Cerebellar nuclear complex (tissue), 1 donor: Measurements from ENCODE around the gene SPDYE5.
"Not testable (repeated sequence)": the region's sequence is repeated elsewhere in the genome, so short reads cannot be mapped to it uniquely, and the experiment has no call there.

Experiments used
- DNase-seq, 2 experiments: peaks; one replicate each; lab custom pipeline; 2025; lab: John Stamatoyannopoulos, UW

The SPDYE5 gene

GRCh38 chr7:75492020-75492419 is at the start of gene SPDYE5:
Gene SPDYE5 (plus strand): TSS chr7:75492320. CDS start chr7:75494048, 1,728 bp downstream.
- not testable (repeated sequence) for DNase-seq

GRCh38 chr7:75442465-75443111 is 49.5 kb upstream of the SPDYE5 start:
- DNase-seq, result not testable (repeated sequence)

- not testable (repeated sequence) for DNase-seq
Observed at GRCh38 chr7:75449946-75450345, 42.2 kb upstream of the SPDYE5 start.

- not testable (repeated sequence) for DNase-seq
Observed at GRCh38 chr7:75452494-75452955, 39.6 kb upstream of the SPDYE5 start.

- DNase-seq, result not testable (repeated sequence)
Observed at GRCh38 chr7:75456403-75456802, 35.7 kb upstream of the SPDYE5 start.

GRCh38 chr7:75458034-75458433 is 34.1 kb upstream of the SPDYE5 start:
- DNase-seq, result not testable (repeated sequence)

- not testable (repeated sequence) for DNase-seq
Observed at GRCh38 chr7:75460541-75460940, 31.6 kb upstream of the SPDYE5 start.

GRCh38 chr7:75470166-75470565 is 22.0 kb upstream of the SPDYE5 start:
- DNase-seq, result not testable (repeated sequence)

GRCh38 chr7:75477457-75477856 is 14.7 kb upstream of the SPDYE5 start:
- not testable (repeated sequence) for DNase-seq

GRCh38 chr7:75480313-75480712 is 11.8 kb upstream of the SPDYE5 start:
- not testable (repeated sequence) for DNase-seq

- not testable (repeated sequence) for DNase-seq
Observed at GRCh38 chr7:75485355-75485978, 6.7 kb upstream of the SPDYE5 start.

GRCh38 chr7:75485979-75486643 is 6.0 kb upstream of the SPDYE5 start, which contains the start of gene POM121C:
Gene POM121C (minus strand): TSS chr7:75486299. CDS start chr7:75441496, 44,803 bp downstream.
- DNase-seq, result peak; percentile 73 to 74

- not testable (repeated sequence) for DNase-seq
Observed at GRCh38 chr7:75509033-75509432, 16.9 kb downstream of the SPDYE5 start.

GRCh38 chr7:75518842-75519241 is 26.7 kb downstream of the SPDYE5 start:
- not testable (repeated sequence) for DNase-seq

GRCh38 chr7:75521727-75522126 is 29.6 kb downstream of the SPDYE5 start:
- not testable (repeated sequence) for DNase-seq

- not testable (repeated sequence) for DNase-seq
Observed at GRCh38 chr7:75527224-75527722, 35.2 kb downstream of the SPDYE5 start.

GRCh38 chr7:75531359-75531821 is 39.3 kb downstream of the SPDYE5 start:
- no peak for DNase-seq

- no peak for DNase-seq
Observed at GRCh38 chr7:75532639-75533038, 40.5 kb downstream of the SPDYE5 start.

GRCh38 chr7:75533926-75534325 is 41.8 kb downstream of the SPDYE5 start:
- no peak for DNase-seq

GRCh38 chr7:75534727-75535307 is 42.7 kb downstream of the SPDYE5 start:
- DNase-seq, result no peak

GRCh38 chr7:75536491-75536890 is 44.4 kb downstream of the SPDYE5 start:
- DNase-seq, result no peak
